ENCODE results near the gene MEG3. TPM values are rescaled to one million over a fixed set of nuclear protein-coding genes. Genes with fewer than 3 reads are reported as not detected.

Gene MEG3
- total RNA-seq, 1 experiment from 2014 or later: not detected

DNA sequence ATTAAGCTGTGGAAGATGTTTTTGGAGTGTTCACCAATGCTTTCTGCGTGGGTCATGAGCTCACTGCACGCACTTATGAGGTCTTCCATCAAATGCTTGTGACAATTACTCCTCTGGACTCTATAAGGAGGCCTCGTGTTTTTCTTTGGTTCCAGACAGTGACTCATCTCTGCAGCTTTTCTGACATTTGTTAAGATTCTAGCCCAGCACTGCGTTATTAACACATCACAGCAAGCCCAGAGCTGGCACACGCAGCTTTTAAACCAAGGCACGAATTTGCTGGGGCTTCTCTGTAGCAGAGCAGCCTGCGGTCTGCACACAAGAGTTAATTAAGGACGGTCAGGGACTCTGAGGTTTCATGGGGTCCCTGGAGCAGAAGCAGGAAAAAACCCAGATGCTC lies 16.9 kb downstream of the MEG3 start:
- DNase-seq: no peak
- Mint-ChIP-seq H3K27me3 (ENCODE audit: unreplicated experiment) (peaks cover 19% of the 10 kb centered on the region), H3K27ac (ENCODE audit: unreplicated experiment) (no peak overlapping the region), H3K4me1 (ENCODE audit: low read depth, unreplicated experiment) (no peaks in the 10 kb centered on the region), H3K36me3 (ENCODE audit: insufficient read depth, unreplicated experiment) (no peaks in the 10 kb centered on the region), H3K9me3 (ENCODE audit: low read depth, unreplicated experiment) (no peaks in the 10 kb centered on the region), H3K4me3 (ENCODE audit: low read depth, unreplicated experiment) (no peak overlapping the region)
- BruUV-seq (replicated peaks): no TSS peak
- TF ChIP-seq, protein P1, sequence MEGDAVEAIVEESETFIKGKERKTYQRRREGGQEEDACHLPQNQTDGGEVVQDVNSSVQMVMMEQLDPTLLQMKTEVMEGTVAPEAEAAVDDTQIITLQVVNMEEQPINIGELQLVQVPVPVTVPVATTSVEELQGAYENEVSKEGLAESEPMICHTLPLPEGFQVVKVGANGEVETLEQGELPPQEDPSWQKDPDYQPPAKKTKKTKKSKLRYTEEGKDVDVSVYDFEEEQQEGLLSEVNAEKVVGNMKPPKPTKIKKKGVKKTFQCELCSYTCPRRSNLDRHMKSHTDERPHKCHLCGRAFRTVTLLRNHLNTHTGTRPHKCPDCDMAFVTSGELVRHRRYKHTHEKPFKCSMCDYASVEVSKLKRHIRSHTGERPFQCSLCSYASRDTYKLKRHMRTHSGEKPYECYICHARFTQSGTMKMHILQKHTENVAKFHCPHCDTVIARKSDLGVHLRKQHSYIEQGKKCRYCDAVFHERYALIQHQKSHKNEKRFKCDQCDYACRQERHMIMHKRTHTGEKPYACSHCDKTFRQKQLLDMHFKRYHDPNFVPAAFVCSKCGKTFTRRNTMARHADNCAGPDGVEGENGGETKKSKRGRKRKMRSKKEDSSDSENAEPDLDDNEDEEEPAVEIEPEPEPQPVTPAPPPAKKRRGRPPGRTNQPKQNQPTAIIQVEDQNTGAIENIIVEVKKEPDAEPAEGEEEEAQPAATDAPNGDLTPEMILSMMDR (IDR thresholded peaks at IDR 0.05; ENCODE audit: unreplicated experiment): no peak
- CTCF ChIA-PET: no interaction called here
- intact Hi-C loops (cut with micrococcal nuclease; ENCODE audit: unreplicated experiment): loop anchor here (10.0 kb wide), 1 partner anchor 178 kb away; no protein-coding TSS in a partner anchor

- intact Hi-C loops (cut with micrococcal nuclease; ENCODE audit: unreplicated experiment): loop anchor here (10.0 kb wide), 1 partner anchor 179 kb away; no protein-coding TSS in a partner anchor
- DNase-seq: no peak
Observed at GRCh38 chr14:100844082-100844408, 18.1 kb downstream of the MEG3 start.

DNA sequence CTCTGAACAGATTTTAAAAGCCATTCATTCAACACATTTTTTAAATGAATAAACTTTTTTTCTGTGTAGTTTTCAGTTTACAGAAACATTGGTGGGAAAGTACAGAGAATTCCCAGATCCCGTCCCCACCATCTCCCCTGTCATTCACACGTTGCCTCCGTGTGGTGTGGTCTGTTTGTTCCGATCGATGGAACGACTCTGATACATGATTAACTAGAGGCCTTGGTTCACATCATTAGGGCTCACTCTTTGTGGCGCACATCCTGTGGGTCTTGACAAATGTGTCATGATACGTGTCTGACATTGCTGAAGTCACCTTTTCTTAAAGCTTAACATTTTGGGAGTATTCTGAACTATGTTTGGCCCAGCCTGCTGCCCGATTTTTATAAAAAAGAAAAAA lies 18.5 kb downstream of the MEG3 start:
- no peaks in the 10 kb centered on the region for H3K9me3 Mint-ChIP-seq (ENCODE audit: low read depth, unreplicated experiment)
- DNase-seq: no peak
- intact Hi-C loops (cut with micrococcal nuclease; ENCODE audit: unreplicated experiment): loop anchor here (10.0 kb wide), 1 partner anchor 180 kb away; no protein-coding TSS in a partner anchor
- CTCF ChIA-PET: no interaction called here
- TF ChIP-seq, protein P1 (IDR thresholded peaks at IDR 0.05; ENCODE audit: unreplicated experiment): no peak
- no peak overlapping the region for H3K4me3 Mint-ChIP-seq (ENCODE audit: low read depth, unreplicated experiment)
- H3K4me1 Mint-ChIP-seq (ENCODE audit: low read depth, unreplicated experiment): no peaks in the 10 kb centered on the region
- H3K27me3 Mint-ChIP-seq (ENCODE audit: unreplicated experiment): peaks cover 9% of the 10 kb centered on the region
- no peaks in the 10 kb centered on the region for H3K36me3 Mint-ChIP-seq (ENCODE audit: insufficient read depth, unreplicated experiment)
- H3K27ac Mint-ChIP-seq (ENCODE audit: unreplicated experiment): no peak overlapping the region
- no TSS peak for BruUV-seq (replicated peaks)

More at GRCh38 chr14:100844082-100844408, 18.1 kb downstream of the MEG3 start:
- Mint-ChIP-seq H3K36me3 (ENCODE audit: insufficient read depth, unreplicated experiment) (no peaks in the 10 kb centered on the region), H3K27ac (ENCODE audit: unreplicated experiment) (no peak overlapping the region), H3K4me3 (ENCODE audit: low read depth, unreplicated experiment) (no peak overlapping the region), H3K9me3 (ENCODE audit: low read depth, unreplicated experiment) (no peaks in the 10 kb centered on the region), H3K4me1 (ENCODE audit: low read depth, unreplicated experiment) (no peaks in the 10 kb centered on the region), H3K27me3 (ENCODE audit: unreplicated experiment) (peaks cover 13% of the 10 kb centered on the region)
- TF ChIP-seq, protein P1 (IDR thresholded peaks at IDR 0.05; ENCODE audit: unreplicated experiment): no peak
- CTCF ChIA-PET: no interaction called here
- no TSS peak for BruUV-seq (replicated peaks)

DNA sequence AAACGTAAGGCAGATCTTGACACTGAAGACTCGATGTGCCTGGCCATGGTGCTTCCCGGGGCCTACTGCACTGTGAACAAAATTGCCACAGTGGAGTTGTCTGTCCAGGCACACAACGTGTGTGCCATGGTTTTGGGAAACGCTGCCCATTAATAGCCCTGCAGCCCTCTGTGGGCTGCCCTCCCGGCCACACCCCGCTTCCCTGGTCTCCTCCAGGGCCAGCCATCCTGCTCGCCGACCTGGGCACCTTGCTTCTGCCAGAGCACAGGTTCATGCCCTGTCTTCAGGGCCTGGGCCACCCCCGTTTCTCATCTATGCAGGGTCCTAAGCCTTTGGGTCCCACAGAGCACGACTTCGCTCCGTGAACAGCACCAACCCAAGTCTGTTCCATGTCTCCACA lies 18.9 kb downstream of the MEG3 start:
- Mint-ChIP-seq H3K27me3 (ENCODE audit: unreplicated experiment) (peaks cover 5% of the 10 kb centered on the region), H3K4me3 (ENCODE audit: low read depth, unreplicated experiment) (no peak overlapping the region), H3K36me3 (ENCODE audit: insufficient read depth, unreplicated experiment) (no peaks in the 10 kb centered on the region), H3K9me3 (ENCODE audit: low read depth, unreplicated experiment) (no peaks in the 10 kb centered on the region), H3K27ac (ENCODE audit: unreplicated experiment) (no peak overlapping the region), H3K4me1 (ENCODE audit: low read depth, unreplicated experiment) (no peaks in the 10 kb centered on the region)
- TF ChIP-seq, protein P1 (IDR thresholded peaks at IDR 0.05; ENCODE audit: unreplicated experiment): no peak
- CTCF ChIA-PET: no interaction called here
- no TSS peak for BruUV-seq (replicated peaks)
- intact Hi-C loops (cut with micrococcal nuclease; ENCODE audit: unreplicated experiment): loop anchor here (10.0 kb wide), 1 partner anchor 180 kb away; no protein-coding TSS in a partner anchor
- DNase-seq: no peak

Data from Calu3 (cell line).